HG03558 (cell line): ENCODE results near the gene STAB1.

Experiments used
- ATAC-seq: cut with Tn5 transposase; IDR thresholded peaks from one replicate; pipeline ENCODE4 v1.9.1; 2021; ENCODE audit warnings: moderate number of reproducible peaks; ENCODE audit not compliant: unreplicated experiment; ENCODE audit errors: extremely low read depth

Gene STAB1

GRCh38 chr3:52555056-52555455, 59.9 kb downstream of the STAB1 start:
- ATAC-seq: no peak

- no peak for ATAC-seq
Observed at GRCh38 chr3:52557011-52557960, 62.1 kb downstream of the STAB1 start.

- ATAC-seq: no peak
Observed at GRCh38 chr3:52558436-52558835, 63.3 kb downstream of the STAB1 start.

GRCh38 chr3:52561028-52561747, 66.0 kb downstream of the STAB1 start:
- ATAC-seq: no peak

- no peak for ATAC-seq
Observed at GRCh38 chr3:52563984-52564383, 68.8 kb downstream of the STAB1 start.

GRCh38 chr3:52568069-52568468, 72.9 kb downstream of the STAB1 start:
- no peak for ATAC-seq

GRCh38 chr3:52570076-52570475, 74.9 kb downstream of the STAB1 start:
- no peak for ATAC-seq

- ATAC-seq: no peak
Observed at GRCh38 chr3:52572221-52572620, 77.1 kb downstream of the STAB1 start.
